Endodermal cell (in vitro differentiated cells): ENCODE results near the gene FKBP9. TPM values are rescaled to one million over a fixed set of nuclear protein-coding genes. Genes with fewer than 3 reads are reported as not detected.

Experiments
- DNase-seq: peaks from one replicate; pipeline ENCODE4 v3.0.0-alpha.2; 2017
- H3K27ac ChIP-seq: 2 replicates; pipeline ENCODE4 v1.5.1; 2013; ENCODE audit warnings: mild to moderate bottlenecking, low read depth, low read length, moderate library complexity
- H3K27me3 ChIP-seq: 2 replicates; pipeline ENCODE4 v1.6.1; 2013; ENCODE audit warnings: mild to moderate bottlenecking, low read length, moderate library complexity; ENCODE audit not compliant: insufficient read depth, control insufficient read depth, poor library complexity, severe bottlenecking
- H3K36me3 ChIP-seq: 2 replicates; pipeline ENCODE4 v1.7.0; 2013; ENCODE audit warnings: mild to moderate bottlenecking, low read length, moderate library complexity; ENCODE audit not compliant: control insufficient read depth, insufficient read depth
- H3K4me1 ChIP-seq: one replicate; pipeline ENCODE4 v1.7.0; 2013; ENCODE audit warnings: low read length; ENCODE audit not compliant: control insufficient read depth, insufficient read depth
- H3K4me3 ChIP-seq: 2 replicates; pipeline ENCODE4 v1.5.1; 2013; ENCODE audit warnings: mild to moderate bottlenecking, low read length, moderate library complexity
- H3K9ac ChIP-seq: 2 replicates; pipeline ENCODE4 v1.6.1; 2013; ENCODE audit warnings: mild to moderate bottlenecking, low read length, moderate library complexity; ENCODE audit not compliant: poor library complexity, severe bottlenecking; ENCODE audit errors: extremely low read depth
- H3K9me3 ChIP-seq: 2 replicates; pipeline ENCODE4 v1.6.1; 2013; ENCODE audit warnings: mild to moderate bottlenecking, low read length, moderate library complexity; ENCODE audit not compliant: control insufficient read depth
- H3K27ac Mint-ChIP-seq: 2 replicates; pipeline ENCODE4 v1.8.0; 2020; ENCODE audit warnings: mixed read lengths
- H3K27me3 Mint-ChIP-seq: 2 replicates; pipeline ENCODE4 v1.8.0; 2021; ENCODE audit warnings: mild to moderate bottlenecking, mixed read lengths; ENCODE audit not compliant: insufficient read depth
- H3K36me3 Mint-ChIP-seq: 2 replicates; pipeline ENCODE4 v1.8.0; 2020; ENCODE audit warnings: low read depth, mixed read lengths
- H3K4me1 Mint-ChIP-seq: 2 replicates; pipeline ENCODE4 v1.8.0; 2020; ENCODE audit warnings: mixed read lengths
- H3K4me3 Mint-ChIP-seq: 2 replicates; pipeline ENCODE4 v1.8.0; 2020; ENCODE audit warnings: mild to moderate bottlenecking, moderate library complexity, mixed read lengths
- H3K9me3 Mint-ChIP-seq: 2 replicates; pipeline ENCODE4 v1.8.0; 2020; ENCODE audit warnings: mild to moderate bottlenecking, mixed read lengths
- CTCF ChIP-seq: fragments of 200-600 bp; sonication (generic); conservative IDR thresholded peaks from 2 replicates; pipeline ENCODE4 v1.5.0; 2021; ENCODE audit warnings: antibody characterized with exemption, mild to moderate bottlenecking
- WGBS, 2 experiments: methylation state at CpG; one replicate each; pipeline versions ENCODE4 v1.1.5 to v1.1.7; 2013; ENCODE audit warnings: missing lambda C conversion rate in 2 of 2, mixed read lengths in 1 of 2; ENCODE audit not compliant: insufficient coverage in 1 of 2, insufficient read length in 1 of 2; 5-methylcytosine and 5-hydroxymethylcytosine counted together
- total RNA-seq, 2 donors: library from RNA; stranded (reverse); fragmentation: NEBNext Ultra II Directional in 1 of 2; extraction: Animal tissue kit (Norgen Biotek cat#: 25700) in 1 of 2; gene quantifications; 2 replicates in 1 of 2; 3 replicates in 1 of 2; pipeline ENCODE4 v1.2.1, GENCODE V29; 2021

The FKBP9 gene
- total RNA-seq, 2 donors from 2014 or later: 58.0 to 68.0 TPM

- Histone ChIP-seq H3K4me1 (no peaks in the 10 kb centered on the region), H3K9ac (no peak overlapping the region), H3K27me3 (no peaks in the 10 kb centered on the region), H3K36me3 (peaks cover 4% of the 10 kb centered on the region), H3K9me3 (no peaks in the 10 kb centered on the region), H3K4me3 (no peak overlapping the region), H3K27ac (no peak overlapping the region)
- H3K27me3 Mint-ChIP-seq: no peaks in the 10 kb centered on the region
- H3K9me3 Mint-ChIP-seq: no peaks in the 10 kb centered on the region
- no peak overlapping the region for H3K4me3 Mint-ChIP-seq
- no peak for TF ChIP-seq CTCF
- H3K4me1 Mint-ChIP-seq: peaks cover 26% of the 10 kb centered on the region
- no peak overlapping the region for H3K27ac Mint-ChIP-seq
- DNase-seq: no peak
- H3K36me3 Mint-ChIP-seq: no peaks in the 10 kb centered on the region
- WGBS, 2 experiments: 95% methylated on average over 1 of the region's 1 CpG; no CpG with 5 or more reads in 1 of the 2 experiments
These were observed 82.7 kb downstream of the FKBP9 start for GRCh38 chr7:33039903-33040292.

GRCh38 chr7:33040803-33041516, 83.7 kb downstream of the FKBP9 start:
- Mint-ChIP-seq H3K36me3 (no peaks in the 10 kb centered on the region), H3K9me3 (no peaks in the 10 kb centered on the region), H3K27ac (no peak overlapping the region), H3K4me3 (no peak overlapping the region), H3K4me1 (peaks cover 26% of the 10 kb centered on the region), H3K27me3 (no peaks in the 10 kb centered on the region)
- Histone ChIP-seq H3K27me3 (no peaks in the 10 kb centered on the region), H3K4me1 (no peaks in the 10 kb centered on the region), H3K36me3 (no peaks in the 10 kb centered on the region), H3K9ac (no peak overlapping the region), H3K9me3 (no peaks in the 10 kb centered on the region), H3K27ac (no peak overlapping the region), H3K4me3 (no peak overlapping the region)
- TF ChIP-seq CTCF: no peak
- no peak for DNase-seq
- 93 to 95% methylated on average over 4 to 7 of the region's 9 CpGs for WGBS, 2 experiments

GRCh38 chr7:33041631-33042428, 84.6 kb downstream of the FKBP9 start:
- Mint-ChIP-seq H3K9me3 (no peaks in the 10 kb centered on the region), H3K4me1 (peaks cover 26% of the 10 kb centered on the region), H3K36me3 (no peaks in the 10 kb centered on the region), H3K27ac (no peak overlapping the region), H3K27me3 (no peaks in the 10 kb centered on the region), H3K4me3 (no peak overlapping the region)
- H3K4me3 ChIP-seq: no peak overlapping the region
- H3K27ac ChIP-seq: no peak overlapping the region
- H3K4me1 ChIP-seq: no peaks in the 10 kb centered on the region
- no peaks in the 10 kb centered on the region for H3K27me3 ChIP-seq
- no peak overlapping the region for H3K9ac ChIP-seq
- TF ChIP-seq CTCF: no peak
- H3K36me3 ChIP-seq: no peaks in the 10 kb centered on the region
- H3K9me3 ChIP-seq: no peaks in the 10 kb centered on the region
- DNase-seq: no peak
- 85 to 95% methylated on average over 4 to 7 of the region's 8 CpGs for WGBS, 2 experiments
